Skin of body (tissue), 2 donors: ENCODE measurements around the gene ANGPT4. TPM values are rescaled to one million over a fixed set of nuclear protein-coding genes. Genes with fewer than 3 reads are reported as not detected.

Experiments used
- DNase-seq: peaks from one replicate; lab custom pipeline; 2025; lab: John Stamatoyannopoulos, UW
- total RNA-seq: library from RNA; depleted of rRNA; stranded (reverse); fragments of >200 nt; gene quantifications from one replicate; pipeline ENCODE4 v1.2.3, GENCODE V29; 2014

Gene ANGPT4
- total RNA-seq, 1 donor from 2014 or later = 0.10 TPM

GRCh38 chr20:940926-941325 lies 24.8 kb upstream of the ANGPT4 start:
- no peak for DNase-seq

DNA sequence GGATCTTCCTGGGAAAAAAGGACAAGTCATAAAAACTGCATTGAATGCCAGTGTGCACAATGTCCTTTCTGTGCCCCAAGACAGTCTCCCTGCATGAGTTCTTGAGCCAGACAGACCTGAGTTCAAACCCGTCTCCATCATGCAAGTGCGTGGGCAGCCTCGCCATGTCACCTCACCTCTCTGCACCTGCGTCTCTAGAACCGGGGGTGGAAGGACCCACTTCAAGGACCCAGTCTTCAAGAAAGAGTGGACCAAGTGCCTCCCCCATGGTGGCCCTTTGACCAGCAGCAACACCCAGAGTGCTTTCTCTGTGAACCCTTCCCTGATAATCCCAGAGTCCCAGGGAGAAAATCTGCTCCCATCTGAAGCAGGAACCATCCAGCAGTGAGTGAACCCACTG lies 23.5 kb upstream of the ANGPT4 start:
- DNase-seq = no peak

- no peak for DNase-seq
Measured at GRCh38 chr20:934186-934840, 18.2 kb upstream of the ANGPT4 start.

DNA sequence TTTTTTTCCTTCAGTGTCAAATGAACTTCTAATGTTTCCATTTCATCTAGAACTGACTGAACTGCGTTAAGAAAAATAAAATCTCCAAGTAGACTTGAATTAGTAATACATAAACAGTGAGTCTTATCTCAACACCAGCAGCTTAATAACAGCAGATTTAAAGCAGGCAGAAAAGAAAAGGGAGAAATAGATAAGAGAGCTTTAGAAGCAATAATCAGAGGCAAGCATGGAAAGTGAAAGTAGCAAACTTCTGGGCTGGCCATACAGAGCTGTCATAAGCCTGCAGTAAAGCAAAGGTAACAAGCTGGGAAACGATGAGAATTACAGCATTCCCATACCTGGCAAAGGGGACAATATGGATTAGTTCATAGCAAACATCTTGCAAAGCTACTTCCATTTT lies 16.9 kb upstream of the ANGPT4 start:
- DNase-seq = no peak

DNA sequence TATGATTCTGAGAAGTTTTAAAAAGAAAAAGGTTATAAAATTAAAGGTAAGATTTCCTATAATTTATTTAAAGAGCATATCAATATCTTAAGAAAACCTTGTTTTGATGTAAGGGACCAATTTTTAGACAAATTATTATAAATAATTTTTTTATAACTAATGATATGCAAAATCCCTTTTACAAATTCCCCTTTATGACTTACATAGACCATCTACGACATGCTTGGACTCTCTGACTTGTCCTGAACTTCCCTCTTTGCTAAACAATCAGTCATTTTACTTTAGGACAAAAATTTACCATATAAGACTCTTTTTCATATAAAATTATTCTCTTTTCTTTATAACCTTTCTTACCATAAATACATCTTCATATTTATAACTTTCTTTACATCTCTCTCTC lies 15.3 kb upstream of the ANGPT4 start:
- no peak for DNase-seq

DNA sequence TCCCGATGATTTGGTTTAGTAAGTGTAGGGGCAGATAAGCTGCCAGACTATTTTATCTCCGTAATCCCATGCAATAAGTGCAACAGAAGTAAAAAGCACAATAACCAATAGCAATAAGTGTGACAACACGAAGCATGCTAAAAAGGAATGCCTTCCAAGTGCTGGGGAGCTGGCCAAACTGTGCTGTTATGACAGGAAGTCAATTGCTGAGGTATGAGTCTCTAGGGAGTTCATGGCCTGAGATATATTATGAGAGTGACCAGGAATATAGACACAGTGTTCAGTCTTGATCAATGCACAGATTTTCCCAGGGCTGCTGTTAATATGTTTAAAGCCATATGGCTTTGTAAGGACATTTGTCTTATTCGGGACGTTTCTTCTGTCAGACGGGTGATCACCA lies 10.5 kb upstream of the ANGPT4 start:
- DNase-seq = no peak

- DNase-seq = no peak
Measured at GRCh38 chr20:925516-925915, 9.4 kb upstream of the ANGPT4 start.

- no peak for DNase-seq
Measured at GRCh38 chr20:924639-925038, 8.5 kb upstream of the ANGPT4 start.

DNA sequence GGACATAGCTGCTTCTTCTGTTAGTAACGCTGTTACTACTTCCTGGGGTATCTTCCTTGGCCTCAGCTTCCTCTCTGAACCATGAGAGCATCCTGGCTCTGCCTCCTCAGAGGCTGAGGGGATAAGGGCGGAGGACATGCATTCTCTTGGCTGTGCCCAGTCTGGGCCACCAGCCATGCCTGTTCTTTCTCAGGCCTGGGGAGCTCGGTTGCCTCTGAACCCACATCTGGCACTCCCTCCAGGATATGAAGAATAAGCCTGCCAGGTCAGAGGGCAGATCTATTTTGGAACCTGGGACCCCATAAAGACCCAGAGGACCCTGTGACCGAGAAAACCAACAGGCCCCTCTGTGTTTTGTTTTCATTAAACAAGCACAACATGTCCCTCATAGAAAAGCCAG lies 6.6 kb upstream of the ANGPT4 start:
- DNase-seq = no peak

- DNase-seq = no peak
Measured at GRCh38 chr20:921068-921467, 4.9 kb upstream of the ANGPT4 start.

DNA sequence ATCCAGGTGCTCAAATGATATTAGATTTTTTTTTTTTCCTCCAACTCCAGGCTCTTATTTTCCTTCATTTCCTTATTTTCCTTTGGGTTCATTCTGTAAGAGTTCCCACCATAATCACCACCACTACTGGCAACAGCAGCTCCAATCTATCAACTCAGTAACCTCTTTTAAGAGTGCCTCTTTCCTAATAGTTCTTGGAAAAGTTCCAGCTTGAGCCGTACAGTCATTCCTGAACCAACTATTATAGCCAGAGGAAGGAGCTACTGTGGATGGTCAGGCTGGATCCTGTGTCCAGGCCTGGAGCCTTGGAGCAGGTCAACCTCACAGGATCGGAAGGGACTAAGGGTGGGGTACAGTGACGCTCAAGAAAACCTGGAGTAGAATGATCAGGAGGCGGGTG lies 4.2 kb upstream of the ANGPT4 start:
- DNase-seq = no peak

DNA sequence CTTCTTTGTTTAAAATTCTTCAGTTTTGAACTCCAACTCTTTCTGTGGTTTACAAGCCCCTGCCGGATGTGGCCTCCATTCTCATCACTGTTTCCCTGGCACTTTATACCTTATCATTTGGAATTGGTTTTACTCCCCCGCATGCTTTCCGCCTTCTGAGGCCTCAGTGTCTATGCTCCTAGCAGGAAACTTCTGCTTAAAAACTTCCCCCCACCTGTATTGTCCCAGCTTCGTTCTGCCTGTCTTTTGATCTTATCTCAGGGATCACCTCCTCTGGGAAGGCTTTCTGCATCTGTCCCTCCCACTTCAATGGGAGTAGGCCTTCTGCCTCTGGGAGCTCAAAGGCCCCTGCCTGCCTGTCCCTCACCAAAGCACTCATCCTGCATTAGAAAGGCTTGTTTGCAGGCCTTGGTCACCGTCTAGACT lies 3.4 kb upstream of the ANGPT4 start:
- DNase-seq = no peak

GRCh38 chr20:917416-917815 lies 1.3 kb upstream of the ANGPT4 start:
- DNase-seq = no peak

DNA sequence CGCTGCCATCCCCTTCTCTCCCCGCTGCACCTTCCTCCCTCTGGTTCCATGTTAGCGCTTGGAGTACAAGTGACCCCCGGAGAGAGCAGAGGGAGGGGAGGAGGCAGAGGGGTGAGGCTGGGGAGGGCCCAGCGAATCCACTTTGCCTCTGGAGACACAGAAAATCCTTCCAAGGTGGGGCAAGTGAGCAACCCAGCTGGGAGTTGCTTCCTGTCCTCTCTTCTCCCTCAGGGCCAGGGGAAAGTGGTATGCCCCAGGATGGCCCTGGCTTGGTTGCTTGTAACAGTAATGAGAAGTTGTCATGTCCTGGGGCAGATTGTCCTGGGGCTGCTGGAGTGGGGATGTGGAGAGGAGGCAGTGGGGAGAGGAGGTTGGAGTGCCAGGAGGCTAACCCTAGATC lies 691 bp upstream of the ANGPT4 start:
- DNase-seq = no peak

DNA sequence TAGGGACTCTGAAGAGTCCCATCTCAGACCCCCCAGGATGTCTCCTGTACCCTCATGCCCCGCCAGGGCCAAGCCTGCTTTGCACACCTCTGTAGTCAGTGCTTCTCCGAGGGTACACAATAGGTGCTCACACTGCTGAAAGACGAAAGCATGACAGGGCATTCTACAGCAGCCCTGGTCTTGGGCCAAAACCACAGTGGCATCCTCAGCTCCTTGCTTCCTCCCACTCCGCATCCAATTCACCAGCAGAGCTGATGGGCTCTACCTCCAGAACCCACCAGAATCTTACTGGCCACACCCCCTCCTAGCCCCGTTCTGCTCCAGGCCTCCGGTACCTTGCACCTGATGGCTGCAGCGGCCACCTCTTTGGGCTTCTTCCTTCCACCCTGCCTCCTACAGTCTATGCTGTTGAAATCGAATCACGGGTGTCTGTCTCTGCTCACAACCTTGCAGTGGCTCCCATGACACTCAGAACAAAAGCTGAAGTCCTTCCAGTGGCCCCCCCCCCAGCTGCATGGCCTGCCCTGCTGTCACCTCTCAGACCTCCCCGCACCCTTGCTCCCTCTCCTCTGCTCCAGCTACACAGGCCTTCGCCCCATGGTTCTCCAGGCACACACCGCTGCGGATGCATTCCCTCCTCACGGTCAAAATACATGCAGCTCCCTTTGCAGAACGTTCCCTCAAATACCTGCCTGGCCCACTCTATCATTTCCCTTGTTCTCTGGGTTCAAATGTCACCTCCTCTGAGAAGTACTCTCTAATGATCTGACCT lies 1.2 kb downstream of the ANGPT4 start:
- DNase-seq = no peak

GRCh38 chr20:913306-913849 lies 2.8 kb downstream of the ANGPT4 start:
- no peak for DNase-seq

- no peak for DNase-seq
Measured at GRCh38 chr20:911882-912600, 4.1 kb downstream of the ANGPT4 start.

GRCh38 chr20:910870-911770 lies 5.0 kb downstream of the ANGPT4 start:
- DNase-seq = no peak

GRCh38 chr20:910132-910869 lies 5.8 kb downstream of the ANGPT4 start:
- DNase-seq = no peak

GRCh38 chr20:909641-910040 lies 6.5 kb downstream of the ANGPT4 start:
- no peak for DNase-seq
